KG1 (cell line): ENCODE measurements around the gene STX10.
A peak's percentile ranks its signal among the peaks of the same experiment; 100 is the strongest.
"Not testable (repeated sequence)": the region's sequence is repeated elsewhere in the genome, so short reads cannot be mapped to it uniquely, and the experiment has no call there.

Experiments used
- DNase-seq: peaks from one replicate; lab custom pipeline; 2025; lab: John Stamatoyannopoulos, UW

The STX10 gene

GRCh38 chr19:13164343-13165161, 14.4 kb upstream of the STX10 start:
- DNase-seq = peak; percentile 43

- DNase-seq = no peak
Measured at GRCh38 chr19:13163609-13164342, 13.6 kb upstream of the STX10 start.

- DNase-seq = peak; percentile 83
Measured at GRCh38 chr19:13162724-13163608, 12.8 kb upstream of the STX10 start.

GRCh38 chr19:13160557-13160956, 10.4 kb upstream of the STX10 start:
- DNase-seq = no peak

- DNase-seq = no peak
Measured at GRCh38 chr19:13159713-13160112, 9.5 kb upstream of the STX10 start.

- DNase-seq = peak; percentile 92
Measured at GRCh38 chr19:13155472-13156359, 5.5 kb upstream of the STX10 start.

- DNase-seq = peak; percentile 61
Measured at GRCh38 chr19:13154911-13155471, 4.8 kb upstream of the STX10 start.

- no peak for DNase-seq
Measured at GRCh38 chr19:13154241-13154778, 4.1 kb upstream of the STX10 start.

GRCh38 chr19:13153569-13154240, 3.5 kb upstream of the STX10 start:
- no peak for DNase-seq

GRCh38 chr19:13152974-13153568, 2.9 kb upstream of the STX10 start:
- peak; percentile 91 for DNase-seq

- peak; percentile 72 for DNase-seq
Measured at GRCh38 chr19:13152356-13152973, 2.3 kb upstream of the STX10 start.

GRCh38 chr19:13151605-13152355, 1.6 kb upstream of the STX10 start:
- peak; percentile 91 for DNase-seq

GRCh38 chr19:13150931-13151604, 893 bp upstream of the STX10 start:
- DNase-seq = no peak

GRCh38 chr19:13149628-13150186, 468 bp downstream of the STX10 start:
- no peak for DNase-seq

- DNase-seq = not testable (repeated sequence)
Measured at GRCh38 chr19:13149173-13149627, 975 bp downstream of the STX10 start.

GRCh38 chr19:13146763-13147563, 3.2 kb downstream of the STX10 start:
- DNase-seq = no peak
